ENCODE measurements around the gene ST8SIA6.

GRCh38 chr10:17366705-17367104 is 87.7 kb downstream of the ST8SIA6 start:
- TF ChIP-seq RARB (CRISPR knock-in tag; IDR thresholded peaks at IDR 0.05) (no peak), ZC3H10 (CRISPR knock-in tag; IDR thresholded peaks at IDR 0.05) (no peak)
